GM23338 (cell line): ENCODE data around the gene CHN2. TPM values are rescaled to one million over a fixed set of nuclear protein-coding genes. Genes with fewer than 3 reads are reported as not detected.

Experiments used
- ATAC-seq: fragments of 200-7000 bp; cut with Tn5 transposase; 3 replicates; pipeline ENCODE4 v1.9.1; 2020
- DNase-seq: peaks from one replicate; pipeline ENCODE4 v3.0.0-alpha.2; 2015; ENCODE audit warnings: low spot score
- H2AFZ ChIP-seq: fragments of 200-600 bp; sonication (generic); 2 replicates; pipeline ENCODE4 v1.8.0; 2016; ENCODE audit warnings: antibody characterized with exemption, mild to moderate bottlenecking, moderate library complexity
- H3F3A ChIP-seq: fragments of 200-600 bp; sonication (generic); replicated peaks from 2 replicates; pipeline ENCODE4 v1.8.0; 2017; ENCODE audit warnings: antibody characterized with exemption, mixed run types, low read depth
- H3K27ac ChIP-seq: fragments of 200-600 bp; sonication (generic); 2 replicates; pipeline ENCODE4 v1.6.1; 2016; ENCODE audit warnings: low read depth
- H3K27me3 ChIP-seq: fragments of 200-600 bp; sonication (generic); 2 replicates; pipeline ENCODE4 v1.8.0; 2016; ENCODE audit warnings: mild to moderate bottlenecking, mixed run types, moderate library complexity; ENCODE audit not compliant: insufficient read depth
- H3K36me3 ChIP-seq: fragments of 200-600 bp; sonication (generic); 2 replicates; pipeline ENCODE4 v1.8.0; 2016; ENCODE audit warnings: mild to moderate bottlenecking; ENCODE audit not compliant: insufficient read depth
- H3K4me1 ChIP-seq: fragments of 200-600 bp; sonication (generic); 2 replicates; pipeline ENCODE4 v1.8.0; 2016; ENCODE audit warnings: mild to moderate bottlenecking, moderate library complexity; ENCODE audit not compliant: insufficient read depth
- H3K4me2 ChIP-seq: fragments of 200-600 bp; sonication (generic); 2 replicates; pipeline ENCODE4 v1.7.1; 2017; ENCODE audit warnings: mixed run types
- H3K4me3 ChIP-seq: fragments of 200-600 bp; sonication (generic); 2 replicates; pipeline ENCODE4 v1.6.1; 2016; ENCODE audit warnings: mixed run types
- H3K79me2 ChIP-seq: fragments of 200-600 bp; sonication (generic); replicated peaks from 2 replicates; pipeline ENCODE4 v1.8.0; 2017; ENCODE audit warnings: mild to moderate bottlenecking; ENCODE audit not compliant: insufficient read depth
- H3K9me2 ChIP-seq: fragments of 200-600 bp; sonication (generic); 2 replicates; pipeline ENCODE4 v1.8.0; 2017; ENCODE audit not compliant: insufficient read depth
- H4K20me1 ChIP-seq: fragments of 200-600 bp; sonication (generic); replicated peaks from 2 replicates; pipeline ENCODE4 v1.8.0; 2017; ENCODE audit warnings: mild to moderate bottlenecking; ENCODE audit not compliant: insufficient read depth
- H3K27ac Mint-ChIP-seq: 2 replicates; pipeline ENCODE4 v1.8.0; 2020; ENCODE audit warnings: inconsistent platforms, mild to moderate bottlenecking, moderate library complexity, mixed read lengths
- H3K27me3 Mint-ChIP-seq: 3 replicates; pipeline ENCODE4 v1.8.0; 2022; ENCODE audit warnings: low read depth, mild to moderate bottlenecking, moderate library complexity, mixed read lengths, inconsistent platforms; ENCODE audit not compliant: insufficient read depth, poor library complexity
- H3K36me3 Mint-ChIP-seq: 3 replicates; pipeline ENCODE4 v1.8.0; 2021; ENCODE audit warnings: low read depth, mild to moderate bottlenecking, inconsistent platforms, moderate library complexity, mixed read lengths
- H3K4me1 Mint-ChIP-seq: 3 replicates; pipeline ENCODE4 v1.8.0; 2020; ENCODE audit warnings: mild to moderate bottlenecking, inconsistent platforms, mixed read lengths
- H3K4me3 Mint-ChIP-seq: 3 replicates; pipeline ENCODE4 v1.8.0; 2021; ENCODE audit warnings: moderate library complexity, mild to moderate bottlenecking, inconsistent platforms, mixed read lengths
- H3K9me3 Mint-ChIP-seq: 3 replicates; pipeline ENCODE4 v1.8.0; 2020; ENCODE audit warnings: moderate library complexity, mild to moderate bottlenecking, inconsistent platforms, mixed read lengths
- ETS1 ChIP-seq: IDR thresholded peaks from 2 replicates; pipeline ENCODE4 v1.6.1; 2016; ENCODE audit warnings: antibody characterized with exemption
- EZH2 ChIP-seq: fragments of 200-600 bp; sonication (generic); IDR thresholded peaks from one replicate; pipeline ENCODE4 v1.8.0; 2017; ENCODE audit warnings: antibody characterized with exemption, mild to moderate bottlenecking, low read depth; ENCODE audit not compliant: unreplicated experiment
- JUNB ChIP-seq: IDR thresholded peaks from one replicate; pipeline ENCODE4 v1.6.1; 2016; ENCODE audit warnings: antibody characterized with exemption; ENCODE audit not compliant: unreplicated experiment
- NANOG ChIP-seq: IDR thresholded peaks from 2 replicates; pipeline ENCODE4 v1.6.1; 2016; ENCODE audit warnings: antibody characterized with exemption, borderline replicate concordance
- REST ChIP-seq: IDR thresholded peaks from one replicate; pipeline ENCODE4 v1.6.1; 2018; ENCODE audit warnings: antibody characterized with exemption; ENCODE audit not compliant: unreplicated experiment
- ZNF462 ChIP-seq: fragments of 250-450 bp; sonication (Bioruptor Pico); IDR thresholded peaks from 2 replicates; pipeline ENCODE4 v1.5.0; 2020; ENCODE audit warnings: mild to moderate bottlenecking, moderate library complexity
- polyA plus RNA-seq: library from polyadenylated mRNA; unstranded; fragments of >200 nt; fragmentation: Nextera tagmentation; extraction: Ambion mirVana; gene quantifications from 2 replicates; pipeline ENCODE4 v1.2.1, GENCODE V29; 2016
- total RNA-seq: library from RNA; depleted of rRNA; stranded (reverse); fragments of >200 nt; shearing (Covaris generic); gene quantifications from 2 replicates; pipeline ENCODE4 v1.2.3, GENCODE V29; 2014

The CHN2 gene
- total and polyA plus RNA-seq, 2 experiments from 2014 or later, result 6.1 to 7.5 TPM

GRCh38 chr7:29192323-29192722, 2.3 kb upstream of the CHN2 start (continued):
- TF ChIP-seq ZNF462 (no peak), ETS1 (no peak), JUNB (no peak)

GRCh38 chr7:29192811-29193210, 1.8 kb upstream of the CHN2 start:
- Mint-ChIP-seq H3K4me3 (peak overlapping the region; percentile 4; the same call in 1 of the 3 replicates), H3K27me3 (peaks cover 68% of the 10 kb centered on the region), H3K4me1 (peaks cover 58% of the 10 kb centered on the region), H3K9me3 (no peaks in the 10 kb centered on the region), H3K27ac (no peak overlapping the region), H3K36me3 (no peaks in the 10 kb centered on the region; the same call in 2 of the 3 replicates)
- ATAC-seq (no peak), DNase-seq (no peak)
- no peaks in the 10 kb centered on the region for H4K20me1 ChIP-seq
- peaks cover 75% of the 10 kb centered on the region for H3K27me3 ChIP-seq
- H3F3A ChIP-seq, result no peaks in the 10 kb centered on the region
- H2AFZ ChIP-seq, result no peak overlapping the region
- H3K4me3 ChIP-seq, result peak overlapping the region; percentile 76; the same call in 1 of the 2 replicates
- H3K27ac ChIP-seq, result no peak overlapping the region
- H3K4me2 ChIP-seq, result peak overlapping the region; percentile 88; the same call in 1 of the 2 replicates
- no peaks in the 10 kb centered on the region for H3K79me2 ChIP-seq
- no peaks in the 10 kb centered on the region for H3K36me3 ChIP-seq
- TF ChIP-seq REST, result no peak
- TF ChIP-seq EZH2, result no peak
- TF ChIP-seq NANOG, result no peak
- H3K9me2 ChIP-seq, result no peaks in the 10 kb centered on the region
- peaks cover 58% of the 10 kb centered on the region for H3K4me1 ChIP-seq
